AG10803 (cell line): ENCODE data around the gene KCNA5.

Source experiments
- DNase-seq: peaks from one replicate; pipeline ENCODE4 v3.0.0; 2010; ENCODE audit warnings: low read depth
- H3K4me3 ChIP-seq: 2 replicates; pipeline ENCODE4 v1.5.1; 2011; ENCODE audit warnings: mild to moderate bottlenecking, low read length, control low read depth
- CTCF ChIP-seq: conservative IDR thresholded peaks from 2 replicates; pipeline ENCODE4 v1.5.1; 2011; ENCODE audit warnings: mild to moderate bottlenecking, low read length, control low read depth, inconsistent platforms

The KCNA5 gene

GRCh38 chr12:5008661-5009060 lies 35.0 kb upstream of the KCNA5 start:
- DNase-seq: no peak
- no peak for TF ChIP-seq CTCF
- H3K4me3 ChIP-seq: no peak overlapping the region

GRCh38 chr12:5010151-5010550 lies 33.5 kb upstream of the KCNA5 start:
- no peak overlapping the region for H3K4me3 ChIP-seq
- no peak for DNase-seq
- TF ChIP-seq CTCF: no peak

GRCh38 chr12:5012337-5012736 lies 31.3 kb upstream of the KCNA5 start:
- no peak overlapping the region for H3K4me3 ChIP-seq
- no peak for TF ChIP-seq CTCF
- no peak for DNase-seq

GRCh38 chr12:5013266-5013730 lies 30.4 kb upstream of the KCNA5 start:
- peak; percentile 76 for DNase-seq
- no peak overlapping the region for H3K4me3 ChIP-seq
- no peak for TF ChIP-seq CTCF

- TF ChIP-seq CTCF: no peak
- DNase-seq: peak; percentile 62
Measured at GRCh38 chr12:5014269-5014668, 29.4 kb upstream of the KCNA5 start.

GRCh38 chr12:5015711-5016492 lies 27.8 kb upstream of the KCNA5 start:
- no peak overlapping the region for H3K4me3 ChIP-seq
- DNase-seq: no peak
- no peak for TF ChIP-seq CTCF

More at GRCh38 chr12:5014269-5014668, 29.4 kb upstream of the KCNA5 start:
- H3K4me3 ChIP-seq: no peak overlapping the region

GRCh38 chr12:5016526-5016925 lies 27.2 kb upstream of the KCNA5 start:
- no peak for TF ChIP-seq CTCF
- no peak for DNase-seq
- H3K4me3 ChIP-seq: no peak overlapping the region
